Esophagus muscularis mucosa (tissue), 3 donors: ENCODE results near the gene COX6B1.

Source experiments
- CTCF ChIP-seq, 3 experiments: fragments of 200-600 bp in 2 of 3; fragments of 450-650 bp in 1 of 3; sonication (generic) in 2 of 3; IDR thresholded peaks; one replicate each; pipeline ENCODE4 v1.5.1; 2017 to 2019; ENCODE audit warnings: antibody characterized with exemption in 3 of 3, mild to moderate bottlenecking in 2 of 3, moderate library complexity in 1 of 3
- POLR2A ChIP-seq: fragments of 450-650 bp; IDR thresholded peaks from one replicate; pipeline ENCODE4 v1.6.1; 2017; ENCODE audit warnings: antibody characterized with exemption, moderate library complexity, mild to moderate bottlenecking, low read depth
- POLR2AphosphoS5 ChIP-seq, 2 donors: sonication (generic); formaldehyde crosslinking; IDR thresholded peaks; one replicate each; pipeline ENCODE4 v1.6.1; 2017; ENCODE audit warnings: antibody characterized with exemption in 2 of 2

GRCh38 chr19:35629332-35629633 lies 18.8 kb upstream of the COX6B1 start:
- TF ChIP-seq CTCF (IDR thresholded peaks at IDR 0.05) (no peak), POLR2AphosphoS5 (IDR thresholded peaks at IDR 0.05) (no peak), POLR2A (no peak)
